Esophagus (tissue), 2 donors: Measurements from ENCODE around the gene SPESP1. TPM values are rescaled to one million over a fixed set of nuclear protein-coding genes. Genes with fewer than 3 reads are reported as not detected.

Source experiments
- polyA plus RNA-seq, 2 donors: library from polyadenylated mRNA; stranded (reverse); fragments of 200-250 nt; gene quantifications; one replicate each; pipeline ENCODE4 v1.2.3, GENCODE V29; 2013
- donor health status: healthy with polysubstance abuse.
- donor health status: Bipolar disorder and iron deficiency.

Gene SPESP1
- polyA plus RNA-seq, 2 donors = 1.1 to 1.2 TPM

Other genes with a start within 250 kb of the SPESP1 start
- gene ANP32A, start 109.6 kb upstream of the SPESP1 start, polyA plus RNA-seq = 10 to 100 TPM; 45.5 to 51.7 TPM
- under 1 TPM; 0.26 to 0.29 TPM for gene NOX5, start 84.2 kb downstream of the SPESP1 start, polyA plus RNA-seq
- gene GLCE, start 230.1 kb downstream of the SPESP1 start, polyA plus RNA-seq = 10 to 100 TPM in 1 of 2 donors, 1 to 10 TPM in 1; 9.9 to 13.0 TPM